HG02970 (cell line): ENCODE data around the gene TOB2.
"Not testable (repeated sequence)": the region's sequence is repeated elsewhere in the genome, so short reads cannot be mapped to it uniquely, and the experiment has no call there.

ENCODE experiments used
- ATAC-seq: cut with Tn5 transposase; IDR thresholded peaks from one replicate; pipeline ENCODE4 v1.9.1; 2021; ENCODE audit warnings: mild to moderate bottlenecking, moderate library complexity, moderate number of reproducible peaks; ENCODE audit not compliant: unreplicated experiment, low FRiP score

The TOB2 gene

DNA sequence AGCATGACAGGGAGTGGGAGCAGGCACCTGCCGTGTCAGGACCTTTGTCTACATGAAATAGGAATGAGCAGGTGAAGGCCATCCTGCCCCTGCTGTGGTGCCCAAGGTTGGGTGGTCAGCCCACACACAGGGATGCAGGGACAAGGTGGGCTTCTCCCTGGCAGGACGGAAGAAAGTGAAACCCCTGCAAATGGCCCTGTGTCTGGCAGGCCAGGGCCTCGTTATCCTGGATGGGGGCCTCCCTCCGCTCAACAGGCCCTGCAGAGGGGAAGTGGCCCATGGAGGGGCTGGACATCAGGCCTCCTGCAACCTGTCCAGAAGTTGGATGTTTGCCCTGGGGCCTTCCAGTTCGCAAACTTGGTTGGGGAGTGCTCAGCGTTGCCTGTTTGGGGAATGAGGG is 14.9 kb downstream of the TOB2 start:
- ATAC-seq: no peak

DNA sequence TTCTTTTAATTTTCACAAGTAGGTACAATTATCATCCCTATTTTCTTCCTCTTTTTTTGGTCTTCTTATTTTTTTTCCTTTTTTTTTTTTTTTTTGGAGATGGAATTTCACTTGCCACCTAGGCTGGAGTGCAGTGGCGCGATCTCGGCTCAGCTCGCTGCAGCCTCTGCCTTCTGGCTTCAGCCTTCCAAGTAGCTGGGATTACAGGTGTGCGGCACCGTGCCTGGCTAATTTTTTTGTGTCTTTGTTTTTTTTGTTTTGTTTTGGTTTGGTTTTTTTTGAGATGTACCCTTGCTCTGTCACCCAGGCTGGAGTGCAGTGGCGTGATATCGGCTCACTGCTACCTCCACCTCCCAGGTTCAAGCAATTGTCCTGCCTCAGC is 16.7 kb downstream of the TOB2 start:
- ATAC-seq: no peak

DNA sequence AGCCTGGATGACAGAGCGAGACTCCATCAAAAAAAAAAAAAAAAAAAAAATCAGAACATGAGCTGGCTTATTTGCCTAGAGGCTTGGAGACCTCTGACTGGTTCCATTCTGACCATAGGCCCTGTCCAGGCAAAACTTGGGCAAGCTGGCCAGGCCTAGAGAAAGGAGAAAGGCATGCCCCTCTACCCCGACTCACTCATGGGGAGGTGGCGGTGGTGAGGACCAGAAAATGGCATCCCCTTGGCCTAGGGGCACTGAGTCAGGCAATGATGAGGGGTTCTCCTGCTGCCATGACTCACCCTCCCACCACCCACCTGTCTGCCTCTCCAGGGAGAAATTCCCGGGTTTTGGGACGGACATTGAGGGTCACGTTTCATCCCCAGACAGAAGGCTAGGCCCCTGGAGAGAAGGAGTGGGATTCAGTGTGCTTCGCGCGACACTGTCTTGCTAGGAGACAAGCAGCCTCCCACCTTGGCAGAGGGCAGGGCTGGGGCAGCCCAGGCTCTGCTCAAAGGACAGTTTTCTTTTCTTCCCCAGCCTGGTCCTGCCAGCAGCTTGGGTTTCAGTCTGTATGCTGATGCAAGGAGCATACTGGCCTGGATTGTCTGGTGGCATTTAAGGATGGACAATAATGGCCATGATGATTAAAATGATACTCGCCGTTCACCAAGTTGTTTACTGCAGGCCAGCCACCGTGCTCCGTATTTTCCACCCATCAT is 17.2 kb downstream of the TOB2 start:
- no peak for ATAC-seq

DNA sequence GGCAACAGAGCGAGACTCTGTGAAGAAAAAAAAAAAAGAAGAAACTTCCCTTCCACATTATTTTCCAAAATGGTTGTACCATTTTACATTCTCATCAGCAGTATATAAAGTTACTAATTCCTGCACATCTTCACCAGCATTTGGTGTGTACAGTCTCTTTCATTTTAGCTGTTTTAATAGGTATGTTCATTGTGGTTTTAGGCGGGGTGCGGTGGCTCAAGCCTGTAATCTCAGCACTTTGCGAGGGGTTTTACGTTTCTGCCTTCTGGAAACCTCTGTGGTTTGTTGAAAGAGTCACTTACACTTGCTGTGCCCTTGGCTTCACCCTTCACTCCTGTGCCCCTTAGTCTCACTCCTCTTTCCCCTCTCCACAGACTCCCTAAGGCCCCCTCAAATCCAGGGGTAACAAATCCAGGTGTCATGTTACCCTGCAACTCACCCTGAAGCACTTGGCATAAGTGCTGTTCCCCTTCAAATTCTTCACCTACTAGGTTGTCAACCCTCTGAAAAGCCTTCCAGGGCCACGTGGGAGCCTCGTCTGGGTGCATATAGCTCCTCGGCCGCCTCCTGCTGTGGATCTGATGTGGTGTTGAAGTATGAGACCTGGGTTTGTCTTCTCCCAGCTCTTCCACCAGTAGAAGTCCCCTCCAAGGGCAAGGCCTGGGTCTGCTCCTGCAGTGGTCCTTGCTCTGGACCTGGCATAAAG is 20.8 kb downstream of the TOB2 start:
- ATAC-seq: no peak

DNA sequence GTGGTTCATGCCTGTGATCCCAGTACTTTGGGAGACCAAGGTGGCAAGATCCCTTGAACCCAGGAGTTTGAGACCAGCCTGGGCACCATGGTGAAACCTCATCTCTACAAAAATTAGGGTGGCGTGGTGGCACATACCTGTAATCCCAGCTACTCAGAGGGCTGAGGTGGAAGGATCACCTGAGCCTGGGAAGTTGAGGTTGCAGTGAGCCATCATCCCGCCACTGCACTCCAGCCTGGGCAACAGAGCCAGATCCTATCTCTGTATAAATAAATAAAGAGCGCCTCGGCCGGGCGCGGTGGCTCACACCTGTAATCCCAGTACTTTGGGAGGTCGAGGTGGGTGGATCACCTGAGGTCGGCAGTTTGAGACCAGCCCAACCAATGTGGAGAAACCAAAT is 27.9 kb downstream of the TOB2 start:
- no peak for ATAC-seq

DNA sequence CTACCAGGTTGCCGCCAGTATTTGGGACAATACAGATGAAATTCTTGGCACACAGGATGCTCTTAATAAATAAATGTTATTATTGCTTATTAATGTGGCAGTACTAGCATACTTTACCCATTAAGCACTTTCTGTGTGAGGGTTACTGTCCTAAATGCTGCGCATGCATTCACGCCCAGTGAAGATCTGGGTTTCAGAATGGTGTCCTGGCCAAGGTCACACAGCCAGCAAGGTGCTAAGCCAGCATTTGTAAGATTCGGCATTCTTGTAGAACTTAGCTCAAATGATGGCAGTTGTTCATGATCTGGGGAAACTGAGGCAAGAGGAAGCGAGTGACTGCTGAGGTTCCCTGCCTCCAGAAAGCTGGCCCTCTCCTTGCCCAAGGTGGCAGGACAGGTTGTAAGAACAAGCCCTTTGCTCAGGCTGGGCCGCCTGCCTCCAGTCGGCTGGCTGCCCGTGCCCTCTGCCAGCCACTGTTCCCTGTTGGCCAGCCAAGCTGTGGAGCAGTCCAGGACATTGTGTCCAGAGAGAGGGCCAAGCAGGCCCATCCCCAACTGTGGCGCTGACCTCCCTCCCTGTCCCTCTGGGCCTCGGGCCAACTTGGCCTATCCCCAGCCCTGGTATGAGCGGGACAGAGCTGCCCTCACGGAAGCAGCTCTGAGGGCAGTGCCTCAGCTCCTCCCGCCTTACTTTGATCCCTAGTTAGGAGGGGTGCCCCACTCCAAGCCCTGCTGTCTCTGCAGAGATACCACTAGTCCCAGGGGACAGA is 28.8 kb downstream of the TOB2 start:
- no peak for ATAC-seq

DNA sequence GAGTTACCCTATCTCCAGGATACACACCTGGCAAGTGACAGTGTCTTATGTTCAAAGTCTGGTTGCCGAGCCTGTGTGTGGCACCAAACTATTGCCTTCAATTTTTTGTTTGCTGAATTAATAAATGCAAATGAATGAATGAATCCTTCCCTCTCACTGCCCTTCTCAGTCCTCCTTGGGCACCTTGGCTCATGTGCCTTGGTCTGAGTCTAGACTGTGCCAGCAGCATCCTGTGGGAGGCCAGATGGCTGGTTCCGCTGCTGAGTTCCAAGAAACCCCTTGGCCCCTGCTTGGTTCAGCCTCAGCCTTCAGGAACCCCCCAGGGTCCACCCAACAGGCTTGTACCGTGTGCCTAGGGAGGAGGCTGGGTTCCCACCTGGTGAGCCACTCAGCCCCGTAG is 31.0 kb downstream of the TOB2 start:
- ATAC-seq: no peak

DNA sequence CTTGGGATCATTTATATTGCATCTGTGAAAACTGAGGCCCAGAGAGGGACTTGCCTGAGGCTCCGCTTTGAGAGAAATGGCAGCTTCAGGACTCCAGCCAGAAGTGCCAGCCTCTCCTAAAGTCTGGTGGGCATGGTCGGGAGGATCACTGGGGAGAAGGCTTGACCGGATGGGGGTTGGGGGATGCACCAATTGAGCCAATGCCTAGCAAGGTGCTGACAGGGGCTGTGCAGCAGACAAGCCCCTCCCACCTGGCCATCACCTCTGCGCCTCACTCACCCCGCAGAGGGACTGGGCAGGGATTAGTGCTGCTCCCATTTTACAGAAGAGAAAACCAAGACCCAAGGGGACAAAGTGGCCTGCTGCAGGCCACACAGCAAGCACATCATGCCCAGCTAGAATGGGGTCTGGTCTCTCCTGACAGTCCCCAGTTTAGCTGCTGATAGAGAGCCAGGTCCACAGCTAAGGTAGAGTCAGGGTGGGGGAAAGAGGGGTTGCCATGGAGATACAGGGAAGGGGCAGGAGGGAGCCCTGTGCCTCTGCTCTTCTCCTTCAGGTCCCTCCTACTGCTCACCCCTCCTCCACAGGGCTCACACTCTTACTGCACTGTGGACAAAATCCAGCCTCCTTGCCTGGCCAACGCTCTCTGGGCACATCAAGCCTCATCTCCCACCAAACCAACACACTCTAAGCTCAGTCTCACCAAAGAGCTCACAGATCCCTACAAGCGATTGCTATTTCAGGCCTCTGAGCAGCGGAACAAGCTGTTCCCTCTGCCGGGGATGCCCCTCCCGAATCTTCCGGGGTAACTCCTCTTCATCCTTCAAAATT is 35.4 kb downstream of the TOB2 start:
- no peak for ATAC-seq

DNA sequence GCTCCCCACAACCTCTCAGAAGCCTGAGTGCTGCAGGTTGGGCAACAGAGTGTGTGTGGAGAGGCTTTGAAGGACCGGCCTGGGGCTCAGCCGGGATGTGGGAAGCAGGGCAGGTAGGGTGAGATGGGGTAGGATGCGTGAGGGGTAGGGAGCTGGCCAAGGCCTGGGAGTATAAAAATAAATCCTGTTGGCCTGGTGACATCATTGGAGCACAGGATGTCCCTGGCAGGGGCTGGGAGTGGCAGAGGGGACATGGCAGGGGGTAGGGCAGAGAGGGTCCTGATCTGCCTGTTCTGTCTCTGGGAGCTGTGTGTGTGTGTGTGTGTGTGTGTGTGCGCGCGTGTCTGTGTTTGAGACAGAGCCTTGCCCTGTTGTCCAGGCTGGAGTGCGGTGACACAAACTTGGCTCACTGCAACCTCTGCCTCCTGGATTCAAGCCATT is 36.3 kb downstream of the TOB2 start:
- no peak for ATAC-seq

DNA sequence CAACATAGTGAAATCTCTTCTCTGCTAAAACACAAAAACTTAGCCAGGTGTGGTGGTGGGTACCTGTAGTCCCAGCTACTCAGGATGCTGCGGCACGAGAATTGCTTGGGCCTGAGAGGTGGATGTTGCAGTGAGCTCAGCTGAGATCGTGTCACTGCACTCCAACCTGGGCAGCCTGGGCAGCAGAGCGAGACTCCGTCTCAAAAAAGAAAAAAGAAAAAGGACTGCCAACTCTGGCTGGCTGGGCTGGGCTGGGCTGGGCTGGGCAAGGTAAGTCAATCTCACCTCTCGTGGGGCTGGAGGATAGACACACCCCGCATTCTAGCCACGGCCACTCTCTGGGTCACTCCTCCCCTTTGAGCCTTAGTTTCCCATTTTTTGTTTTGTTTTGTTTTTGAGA is 37.9 kb downstream of the TOB2 start:
- no peak for ATAC-seq

DNA sequence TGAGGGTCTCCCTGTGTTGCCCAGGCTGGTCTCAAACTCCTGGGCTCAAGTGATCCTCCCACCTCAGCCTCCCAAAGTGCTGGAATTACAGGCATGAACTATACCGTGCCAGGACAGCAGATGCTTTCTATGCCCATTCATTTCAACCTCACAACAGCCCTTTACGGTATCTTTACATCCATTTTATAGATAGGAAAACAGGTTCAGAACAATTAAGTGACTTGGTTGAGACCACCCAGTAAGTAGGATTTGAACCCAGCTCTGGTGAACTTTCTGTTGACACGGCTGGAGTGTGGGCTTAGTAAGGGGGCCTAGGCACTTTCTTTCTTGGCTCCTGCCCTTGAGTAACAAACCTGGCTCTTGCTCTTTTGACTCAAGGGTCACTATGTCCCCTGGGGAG is 39.2 kb downstream of the TOB2 start:
- ATAC-seq: no peak

DNA sequence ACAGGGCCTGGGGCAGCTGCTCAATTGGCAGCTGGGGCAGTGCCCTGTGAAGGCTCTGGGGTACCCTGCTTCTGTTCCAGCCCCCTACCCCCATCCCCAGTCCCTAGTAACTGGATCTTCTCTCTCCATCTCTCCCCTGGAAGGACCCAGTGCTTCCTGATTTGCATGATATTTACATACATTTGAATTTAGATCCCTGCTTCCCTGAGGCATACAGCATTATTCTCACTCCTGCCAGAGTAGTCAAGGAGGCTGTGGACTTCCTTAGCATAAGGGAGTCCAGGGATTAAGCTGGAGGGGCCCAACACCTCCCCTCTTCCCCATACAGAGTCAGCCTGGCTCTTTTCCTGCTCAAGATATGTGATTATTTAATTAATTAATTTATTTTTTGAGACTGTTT is 40.2 kb downstream of the TOB2 start:
- no peak for ATAC-seq

DNA sequence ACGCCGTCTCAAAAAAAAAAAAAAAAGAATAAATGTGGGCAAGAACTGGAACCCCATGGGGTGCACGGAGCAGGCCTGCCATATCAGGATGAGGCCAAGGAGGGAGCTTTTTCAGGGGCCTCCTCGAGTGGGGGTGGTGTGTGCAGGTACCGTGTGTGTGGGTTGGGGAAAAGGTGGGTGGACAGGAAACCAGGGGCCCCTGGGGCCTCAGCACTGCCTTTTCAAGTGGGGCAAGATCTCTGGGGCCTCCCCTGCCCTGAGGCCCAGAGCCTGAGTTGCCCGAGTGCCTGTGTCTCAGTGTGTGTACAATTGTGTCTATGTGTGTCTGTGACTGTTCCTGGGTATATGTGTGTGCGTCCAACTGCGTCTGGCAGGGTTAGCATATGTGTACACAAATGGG is 41.0 kb downstream of the TOB2 start:
- ATAC-seq: no peak

DNA sequence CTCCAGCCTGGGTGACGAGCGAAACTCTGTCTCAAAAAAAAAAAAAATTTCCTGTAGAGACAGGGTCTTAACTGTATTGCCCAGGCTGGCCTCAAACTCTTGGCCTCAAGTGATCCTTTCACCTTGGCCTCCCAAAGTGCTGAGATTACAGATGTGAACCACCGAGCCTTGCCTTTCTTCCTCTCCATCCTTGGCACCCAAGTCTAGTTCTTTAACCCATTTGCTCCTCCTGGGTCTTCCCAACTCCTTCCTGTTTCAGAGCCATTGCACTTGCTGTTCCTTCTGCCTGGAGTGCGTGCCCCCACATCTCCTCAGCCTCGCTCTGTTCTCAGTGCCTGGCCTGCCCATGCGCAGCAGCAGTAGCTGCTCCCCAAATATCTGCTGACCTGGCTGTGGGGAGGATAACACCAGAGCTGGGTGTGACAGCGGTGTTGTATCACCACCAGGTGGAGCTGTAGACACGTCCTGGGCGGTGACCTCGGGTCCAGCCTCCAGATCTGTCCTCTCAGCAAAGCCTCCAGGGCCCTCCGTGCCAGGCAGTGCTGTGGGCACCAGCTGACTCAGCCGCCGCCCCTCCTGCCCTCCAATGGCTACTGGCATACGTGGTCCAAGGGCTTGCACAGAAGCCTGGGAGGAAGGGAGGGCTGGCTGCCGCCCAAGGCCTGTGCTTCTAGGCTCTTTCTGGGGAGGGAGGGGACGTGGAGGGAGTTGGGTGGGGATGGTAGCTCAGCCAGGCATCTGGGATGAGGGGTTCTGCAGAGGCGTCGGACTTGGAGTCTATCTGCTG is 42.9 kb downstream of the TOB2 start:
- ATAC-seq: no peak

DNA sequence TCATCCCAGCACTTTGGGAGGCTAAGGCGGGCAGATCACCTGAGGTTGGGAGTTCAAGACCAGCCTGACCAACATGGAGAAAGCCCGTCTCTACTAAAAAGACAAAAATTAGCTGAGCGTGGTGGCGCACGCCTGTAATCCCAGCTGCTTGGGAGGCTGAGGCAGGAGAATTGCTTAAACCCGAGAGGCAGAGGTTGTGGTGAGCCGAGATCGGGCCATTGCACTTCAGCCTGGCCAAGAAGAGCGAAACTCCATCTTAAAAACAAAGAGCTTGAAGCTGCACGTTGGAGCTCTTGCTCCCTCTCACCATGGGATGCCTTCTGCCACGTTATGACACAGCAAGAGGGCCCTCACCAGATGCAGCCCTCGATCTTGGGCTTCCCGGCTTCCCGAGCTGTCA is 43.8 kb downstream of the TOB2 start:
- not testable (repeated sequence) for ATAC-seq

DNA sequence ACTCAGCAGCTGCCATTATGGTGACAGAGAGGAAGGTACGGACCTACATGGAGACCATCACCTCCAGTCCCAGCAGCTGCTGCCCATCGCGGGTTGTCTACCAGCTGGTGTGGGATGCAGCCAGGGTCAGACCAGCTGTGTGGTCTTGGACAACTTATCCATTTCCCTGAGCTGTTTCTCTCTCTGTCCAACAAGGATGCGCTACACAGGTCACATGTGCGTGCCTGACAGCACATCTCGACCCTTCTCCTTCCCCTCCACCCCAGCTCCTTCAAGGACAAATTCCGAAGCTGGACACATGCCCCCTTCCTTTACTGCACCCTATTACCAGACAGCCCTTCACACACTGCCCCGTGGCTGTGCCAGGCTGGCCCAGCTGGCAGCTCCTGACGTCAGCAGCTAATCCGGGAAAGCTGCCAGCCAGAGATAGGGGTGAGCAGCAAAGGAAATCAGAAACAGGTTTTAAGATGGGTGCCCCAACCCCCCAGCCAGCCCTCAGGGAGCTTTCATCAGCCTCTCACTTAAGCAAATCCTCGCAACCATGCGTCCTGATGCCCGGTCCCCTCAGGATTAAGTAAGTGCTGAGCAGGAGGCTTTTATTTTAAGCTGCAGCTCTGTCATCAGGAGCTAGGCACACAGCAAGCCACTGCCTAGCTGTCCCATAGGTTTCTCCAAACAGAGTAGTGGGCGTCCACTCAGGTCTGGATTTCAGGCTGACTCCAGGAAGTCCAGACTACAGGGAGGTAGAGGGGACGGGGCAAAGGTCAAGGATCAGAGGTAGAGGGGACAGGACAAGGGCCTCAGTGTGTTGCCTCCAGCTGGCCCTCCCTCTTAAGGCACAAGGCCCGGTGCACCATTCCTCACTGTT is 44.6 kb downstream of the TOB2 start:
- ATAC-seq: no peak

DNA sequence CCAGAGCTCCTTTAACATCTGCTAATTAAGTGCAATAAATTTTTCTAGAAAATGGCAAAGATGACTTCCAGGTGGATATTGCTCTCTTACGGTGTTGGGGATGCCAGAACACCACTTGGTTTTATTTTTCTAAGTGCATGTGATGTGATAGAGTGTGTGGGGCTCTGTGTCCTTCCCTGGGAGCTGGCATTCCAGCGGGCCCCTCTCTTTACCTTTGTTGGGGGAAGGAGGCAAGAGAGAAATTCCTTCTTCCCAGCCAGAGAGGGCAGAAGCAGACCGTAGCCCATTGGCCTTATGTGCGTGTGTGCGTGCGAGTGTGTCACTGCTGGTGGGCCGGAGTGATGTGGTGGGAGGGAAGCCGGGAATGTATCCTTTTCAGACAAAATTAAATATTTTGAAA is 47.7 kb downstream of the TOB2 start:
- no peak for ATAC-seq

DNA sequence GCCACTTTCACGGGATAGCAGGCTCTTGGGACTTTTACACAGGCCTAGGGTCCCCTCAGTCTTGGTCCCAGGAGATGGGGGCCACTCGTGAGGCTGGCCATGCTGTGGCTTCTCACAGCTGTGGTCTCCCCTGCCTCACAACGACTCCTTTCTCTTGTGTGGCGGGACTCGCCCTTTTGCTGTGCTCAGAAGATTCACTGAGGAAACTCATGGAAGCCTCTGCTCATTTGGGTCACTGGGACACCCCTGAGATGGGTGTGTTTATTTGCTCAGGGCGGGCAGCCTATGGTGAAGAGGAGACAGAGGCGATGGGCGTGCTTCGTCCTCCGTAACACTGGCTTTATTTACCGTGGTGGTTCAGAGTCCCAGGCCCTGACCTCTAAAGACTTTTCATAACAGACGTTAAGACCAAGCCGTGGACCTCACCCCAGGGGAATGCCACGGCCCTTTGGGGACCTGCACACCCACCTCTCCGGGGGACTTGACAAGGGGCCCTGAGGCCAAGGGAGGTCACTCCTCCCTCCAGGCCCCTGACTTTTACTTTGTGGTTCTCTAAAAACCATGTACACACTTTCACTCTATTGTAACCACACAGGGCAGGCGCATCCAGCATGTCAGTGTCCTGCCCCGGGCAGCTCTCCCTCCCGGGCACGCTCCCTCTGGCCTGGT is 49.3 kb downstream of the TOB2 start:
- no peak for ATAC-seq
